ENCODE data around the gene COL6A5. TPM values are rescaled to one million over a fixed set of nuclear protein-coding genes. Genes with fewer than 3 reads are reported as not detected.

Gene COL6A5
- total RNA-seq, 4 donors from 2014 or later = not detected

GRCh38 chr3:130509008-130509407 is 163.5 kb downstream of the COL6A5 start:
- H3K9me3 ChIP-seq = no peaks in the 10 kb centered on the region
- no peak overlapping the region for H3K27ac ChIP-seq (replicated peaks in 1 of 4)
- no peak for TF ChIP-seq POLR2A (IDR thresholded peaks at IDR 0.05; ENCODE audit: low read depth)
- TF ChIP-seq CTCF (IDR thresholded peaks at IDR 0.05) = no peak
- TF ChIP-seq EP300 (IDR thresholded peaks at IDR 0.05) = no peak
- no peak for TF ChIP-seq POLR2AphosphoS5 (IDR thresholded peaks at IDR 0.05)
- no peak for DNase-seq (ENCODE audit: extremely low spot score)
- intact Hi-C loops (cut with DNase I) = no loop called here
- whole genome bisulfite sequencing = 36% methylated on average over 6 of the region's 6 CpGs
- H3K36me3 ChIP-seq = no peaks in the 10 kb centered on the region
- peaks cover 0 to 5% (median 0%) of the 10 kb centered on the region in 4 donors for H3K4me1 ChIP-seq
- peak overlapping the region in 1 of 4 donors; percentile 9 for H3K4me3 ChIP-seq
- H3K27me3 ChIP-seq = peaks cover 0 to 11% (median 0%) of the 10 kb centered on the region in 4 donors

- Histone ChIP-seq H3K4me1 (peaks cover 0 to 13% (median 11%) of the 10 kb centered on the region in 4 donors), H3K27ac (replicated peaks in 1 of 4) (no peak overlapping the region), H3K9me3 (no peaks in the 10 kb centered on the region), H3K36me3 (no peaks in the 10 kb centered on the region), H3K27me3 (peaks cover 0 to 34% (median 11%) of the 10 kb centered on the region in 4 donors), H3K4me3 (no peak overlapping the region)
- intact Hi-C loops (cut with DNase I) = no loop called here
- 28% methylated on average over 1 of the region's 1 CpG for WGBS
- TF ChIP-seq EP300 (IDR thresholded peaks at IDR 0.05) = no peak
- no peak for TF ChIP-seq POLR2A (IDR thresholded peaks at IDR 0.05; ENCODE audit: low read depth)
- no peak for TF ChIP-seq POLR2AphosphoS5 (IDR thresholded peaks at IDR 0.05)
- no peak for TF ChIP-seq CTCF (IDR thresholded peaks at IDR 0.05)
- DNase-seq (ENCODE audit: extremely low spot score) = no peak
Measured at GRCh38 chr3:130514681-130515080, 169.2 kb downstream of the COL6A5 start.

- no peak for TF ChIP-seq POLR2AphosphoS5 (IDR thresholded peaks at IDR 0.05)
- no peak for TF ChIP-seq EP300 (IDR thresholded peaks at IDR 0.05)
- TF ChIP-seq POLR2A (IDR thresholded peaks at IDR 0.05; ENCODE audit: low read depth) = no peak
- TF ChIP-seq CTCF (IDR thresholded peaks at IDR 0.05) = no peak
- Histone ChIP-seq H3K36me3 (no peaks in the 10 kb centered on the region), H3K4me3 (no peak overlapping the region), H3K27ac (replicated peaks in 1 of 4) (no peak overlapping the region), H3K9me3 (no peaks in the 10 kb centered on the region), H3K4me1 (peaks cover 0 to 13% (median 11%) of the 10 kb centered on the region in 4 donors), H3K27me3 (peaks cover 0 to 34% (median 11%) of the 10 kb centered on the region in 4 donors)
- WGBS = 78% methylated on average over 2 of the region's 2 CpGs
- intact Hi-C loops (cut with DNase I) = no loop called here
- no peak for DNase-seq (ENCODE audit: extremely low spot score)
Measured at GRCh38 chr3:130515755-130516154, 170.3 kb downstream of the COL6A5 start.

GRCh38 chr3:130516645-130517512 is 171.4 kb downstream of the COL6A5 start, which contains the start of gene COL6A6:
Gene COL6A6 (plus strand): TSS chr3:130517177. CDS start chr3:130560365, 43,188 bp downstream.
- no peak for DNase-seq (ENCODE audit: extremely low spot score)
- intact Hi-C loops (cut with DNase I) = no loop called here
- peaks cover 0 to 34% (median 11%) of the 10 kb centered on the region in 4 donors for H3K27me3 ChIP-seq
- peak within 1 kb of the TSS in 3 of 4 donors; percentile 7 to 26 (median 22) for H3K4me3 ChIP-seq
- no peak for TF ChIP-seq CTCF (IDR thresholded peaks at IDR 0.05)
- no peak for TF ChIP-seq POLR2AphosphoS5 (IDR thresholded peaks at IDR 0.05)
- no peak for TF ChIP-seq POLR2A (IDR thresholded peaks at IDR 0.05; ENCODE audit: low read depth)
- TF ChIP-seq EP300 (IDR thresholded peaks at IDR 0.05) = no peak
- WGBS = 6% methylated on average over 10 of the region's 58 CpGs
- peaks cover 0 to 13% (median 11%) of the 10 kb centered on the region in 4 donors for H3K4me1 ChIP-seq
- no peak within 1 kb of the TSS for H3K27ac ChIP-seq (replicated peaks in 1 of 4)
- no peaks in the 10 kb centered on the region for H3K9me3 ChIP-seq
- no peaks in the 10 kb centered on the region for H3K36me3 ChIP-seq

All from esophagus muscularis mucosa (tissue), 4 donors.